ENCODE results near the gene DUS1L.

DUS1L gene

GRCh38 chr17:82010575-82011525 lies 54.8 kb downstream of the DUS1L start:
- FAIRE-seq (no peak), DNase-seq (ENCODE audit: insufficient read length, low spot score) (no peak)
- TF ChIP-seq PAX5 (IDR thresholded peaks at IDR 0.05; ENCODE audit: insufficient read depth, low read length, severe bottlenecking) (no peak), SPI1 (IDR thresholded peaks at IDR 0.05; ENCODE audit: low read depth, low read length) (no peak), TAF1 (IDR thresholded peaks at IDR 0.05; ENCODE audit: low read depth, low read length) (no peak), POU2F2 (IDR thresholded peaks at IDR 0.05; ENCODE audit: low read depth, low read length) (no peak), POLR2AphosphoS5 (IDR thresholded peaks at IDR 0.05; ENCODE audit: low read depth, low read length) (no peak), POLR2A (IDR thresholded peaks at IDR 0.05; ENCODE audit: low read depth, low read length) (no peak)

DNA sequence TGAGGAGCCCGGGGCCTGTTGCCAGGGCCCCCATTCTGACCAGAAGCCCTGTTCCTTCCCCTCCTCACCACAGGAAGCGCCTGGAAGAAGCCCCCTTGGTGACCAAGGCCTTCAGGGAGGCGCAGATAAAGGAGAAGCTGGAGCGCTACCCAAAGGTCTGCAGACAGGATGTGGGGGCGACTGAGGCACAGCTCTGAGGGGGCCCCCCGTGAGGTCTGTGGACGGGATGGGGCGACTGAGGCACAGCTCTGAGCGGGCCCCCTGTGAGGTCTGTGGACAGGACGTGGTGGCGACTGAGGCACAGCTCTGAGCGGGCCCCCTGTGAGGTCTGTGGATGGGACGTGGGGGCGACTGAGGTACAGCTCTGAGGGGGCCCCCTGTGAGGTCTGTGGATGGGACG lies 56.2 kb downstream of the DUS1L start:
- TF ChIP-seq TAF1 (IDR thresholded peaks at IDR 0.05; ENCODE audit: low read depth, low read length) (no peak), POU2F2 (IDR thresholded peaks at IDR 0.05; ENCODE audit: low read depth, low read length) (no peak), PAX5 (IDR thresholded peaks at IDR 0.05; ENCODE audit: insufficient read depth, low read length, severe bottlenecking) (no peak), POLR2A (IDR thresholded peaks at IDR 0.05; ENCODE audit: low read depth, low read length) (no peak), POLR2AphosphoS5 (IDR thresholded peaks at IDR 0.05; ENCODE audit: low read depth, low read length) (no peak), SPI1 (IDR thresholded peaks at IDR 0.05; ENCODE audit: low read depth, low read length) (no peak)
- DNase-seq (ENCODE audit: insufficient read length, low spot score) (no peak), FAIRE-seq (no peak)

DNA sequence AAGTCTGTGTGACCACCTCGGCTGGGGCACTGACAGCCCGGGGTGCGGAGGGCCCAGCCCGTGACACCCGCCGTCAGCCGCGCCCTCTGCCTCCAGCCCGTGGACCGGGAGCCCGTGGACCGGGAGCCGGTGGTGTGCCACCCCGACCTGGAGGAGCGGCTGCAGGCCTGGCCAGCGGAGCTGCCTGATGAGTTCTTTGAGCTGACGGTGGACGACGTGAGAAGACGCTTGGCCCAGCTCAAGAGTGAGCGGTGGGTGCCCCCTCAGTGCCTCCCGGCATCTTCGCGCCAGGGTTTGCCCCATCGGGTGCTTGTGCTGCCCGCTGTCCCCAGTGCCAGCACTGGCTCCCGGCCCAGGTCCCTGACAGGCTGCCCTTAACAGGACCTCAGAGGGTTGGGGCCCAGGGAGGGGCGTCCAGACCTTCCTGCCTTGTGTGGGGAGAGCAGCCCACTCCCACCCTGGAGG lies 56.6 kb downstream of the DUS1L start:
- FAIRE-seq (no peak), DNase-seq (ENCODE audit: insufficient read length, low spot score) (no peak)
- no peak for TF ChIP-seq TAF1 (IDR thresholded peaks at IDR 0.05; ENCODE audit: low read depth, low read length)
- no peak for TF ChIP-seq POU2F2 (IDR thresholded peaks at IDR 0.05; ENCODE audit: low read depth, low read length)
- no peak for TF ChIP-seq SPI1 (IDR thresholded peaks at IDR 0.05; ENCODE audit: low read depth, low read length)
- TF ChIP-seq POLR2A (IDR thresholded peaks at IDR 0.05; ENCODE audit: low read depth, low read length): no peak
- no peak for TF ChIP-seq POLR2AphosphoS5 (IDR thresholded peaks at IDR 0.05; ENCODE audit: low read depth, low read length)
- TF ChIP-seq PAX5 (IDR thresholded peaks at IDR 0.05; ENCODE audit: insufficient read depth, low read length, severe bottlenecking): no peak

GRCh38 chr17:82008258-82008940 lies 57.2 kb downstream of the DUS1L start:
- DNase-seq (ENCODE audit: insufficient read length, low spot score) (no peak), FAIRE-seq (no peak)
- no peak for TF ChIP-seq SPI1 (IDR thresholded peaks at IDR 0.05; ENCODE audit: low read depth, low read length)
- TF ChIP-seq POLR2AphosphoS5 (IDR thresholded peaks at IDR 0.05; ENCODE audit: low read depth, low read length): no peak
- no peak for TF ChIP-seq PAX5 (IDR thresholded peaks at IDR 0.05; ENCODE audit: insufficient read depth, low read length, severe bottlenecking)
- TF ChIP-seq TAF1 (IDR thresholded peaks at IDR 0.05; ENCODE audit: low read depth, low read length): no peak
- no peak for TF ChIP-seq POU2F2 (IDR thresholded peaks at IDR 0.05; ENCODE audit: low read depth, low read length)
- no peak for TF ChIP-seq POLR2A (IDR thresholded peaks at IDR 0.05; ENCODE audit: low read depth, low read length)

Measured in GM12891 (cell line).